OCI-LY7 (cell line): ENCODE measurements around the gene TOX3. TPM values are rescaled to one million over a fixed set of nuclear protein-coding genes. Genes with fewer than 3 reads are reported as not detected.

Experiments used
- BruUV-seq: library from RNA; stranded (reverse); fragments of 400-500 nt; replicated peaks from 2 replicates; lab custom pipeline; 2021; lab: Mats Ljungman, UMichigan
- CTCF ChIA-PET: fragments of 300-600 bp; sonication (Branson Sonifier 250); formaldehyde crosslinking; loops from one replicate; lab custom pipeline; 2022; ENCODE audit warnings: antibody characterized with exemption; ENCODE audit not compliant: unreplicated experiment; lab: Charles Lee
- POLR2A ChIA-PET: fragments of 300-600 bp; sonication (Branson Sonifier 250); formaldehyde crosslinking; loops from one replicate; lab custom pipeline; 2022; ENCODE audit warnings: antibody characterized with exemption; lab: Charles Lee
- DNase-seq: peaks from one replicate; pipeline ENCODE4 v3.0.0-alpha.2; 2015; ENCODE audit warnings: low spot score
- H2AFZ ChIP-seq: fragments of 200-600 bp; sonication (generic), shearing (Covaris generic); 2 replicates; pipeline ENCODE4 v1.6.1; 2014; ENCODE audit warnings: mild to moderate bottlenecking, antibody characterized with exemption, low read length, moderate library complexity
- H3K27ac ChIP-seq: fragments of 200-600 bp; sonication (generic); 2 replicates; pipeline ENCODE4 v1.5.1; 2014; ENCODE audit warnings: mixed run types, low read depth, mild to moderate bottlenecking, moderate library complexity, low read length, inconsistent platforms; ENCODE audit not compliant: poor library complexity, severe bottlenecking
- H3K36me3 ChIP-seq: fragments of 200-600 bp; sonication (generic); 2 replicates; pipeline ENCODE4 v1.6.1; 2014; ENCODE audit warnings: mild to moderate bottlenecking, antibody characterized with exemption, low read length, moderate library complexity, mixed read lengths; ENCODE audit not compliant: insufficient read depth
- H3K4me1 ChIP-seq: fragments of 200-600 bp; sonication (generic); 2 replicates; pipeline ENCODE4 v1.5.1; 2014; ENCODE audit warnings: mild to moderate bottlenecking, low read length; ENCODE audit not compliant: insufficient read depth, poor library complexity, severe bottlenecking
- H3K4me2 ChIP-seq: fragments of 200-600 bp; sonication (generic); 2 replicates; pipeline ENCODE4 v1.6.1; 2014; ENCODE audit warnings: mild to moderate bottlenecking, low read length
- H3K4me3 ChIP-seq: fragments of 200-600 bp; sonication (generic); 2 replicates; pipeline ENCODE4 v1.5.1; 2014; ENCODE audit warnings: mild to moderate bottlenecking, low read depth, low read length; ENCODE audit not compliant: poor library complexity, severe bottlenecking
- H3K79me2 ChIP-seq: fragments of 200-600 bp; sonication (generic); 2 replicates; pipeline ENCODE4 v1.6.1; 2016; ENCODE audit warnings: low read depth, mild to moderate bottlenecking, low read length, moderate library complexity, mixed read lengths; ENCODE audit not compliant: insufficient read depth
- H3K9me2 ChIP-seq: fragments of 200-600 bp; sonication (generic); 2 replicates; pipeline ENCODE4 v1.6.1; 2016; ENCODE audit warnings: mild to moderate bottlenecking, low read length, mixed read lengths; ENCODE audit not compliant: insufficient read depth
- H3K9me3 ChIP-seq: fragments of 200-600 bp; sonication (generic); 2 replicates; pipeline ENCODE4 v1.6.1; 2014; ENCODE audit warnings: mild to moderate bottlenecking, mixed run types, low read length, mixed read lengths
- H4K20me1 ChIP-seq: fragments of 200-600 bp; sonication (generic); 2 replicates; pipeline ENCODE4 v1.6.1; 2014; ENCODE audit warnings: mild to moderate bottlenecking, antibody characterized with exemption, low read length, moderate library complexity, mixed read lengths; ENCODE audit not compliant: insufficient read depth
- EZH2phosphoT487 ChIP-seq: fragments of 200-600 bp; sonication (generic); IDR thresholded peaks from 2 replicates; pipeline ENCODE4 v1.6.1; 2018; ENCODE audit warnings: low read depth, borderline replicate concordance, mild to moderate bottlenecking, mixed run types, antibody characterized with exemption, low read length, moderate library complexity, mixed read lengths
- intact Hi-C: fragments of 100-400 bp; cut with micrococcal nuclease; formaldehyde crosslinking; loops from one replicate; pipeline ENCODE4 v1.10.0; 2022; ENCODE audit not compliant: unreplicated experiment
- total RNA-seq, 2 experiments: library from RNA; depleted of rRNA in 1 of 2; stranded (reverse); fragments of >200 nt in 1 of 2; shearing (Covaris generic) in 1 of 2; gene quantifications; 2 replicates each; pipeline ENCODE4 v1.2.3, GENCODE V29; 2014 to 2022
- TF ChIP-seq, protein P1 (sequence below): fragments of 200-600 bp; sonication (generic); conservative IDR thresholded peaks from 2 replicates; pipeline ENCODE4 v1.5.1; 2014; ENCODE audit warnings: mild to moderate bottlenecking, antibody characterized with exemption, low read length, moderate library complexity, mixed read lengths

The TOX3 gene
- total RNA-seq, 2 experiments from 2014 or later, result not detected

DNA sequence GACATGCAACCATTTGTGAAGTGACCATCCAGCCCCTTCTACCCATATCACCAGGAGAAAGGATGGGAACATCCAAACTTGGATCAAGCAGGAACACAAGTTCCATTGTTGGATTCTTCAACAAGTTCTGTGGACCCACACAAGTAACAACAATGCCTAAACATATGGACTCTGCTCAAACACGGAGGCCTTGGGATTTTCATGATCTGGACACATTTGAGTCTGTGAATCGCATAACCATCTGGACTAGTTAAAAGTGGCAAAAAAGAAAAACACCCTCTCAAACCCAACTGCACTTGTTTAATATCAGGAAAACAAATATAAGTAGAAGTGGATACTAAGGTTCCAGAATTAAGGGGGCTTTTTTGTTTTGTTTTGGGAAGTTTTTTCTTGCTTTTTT is 70.8 kb downstream of the TOX3 start:
- no peaks in the 10 kb centered on the region for H4K20me1 ChIP-seq
- no TSS peak for BruUV-seq
- no peak overlapping the region for H3K4me2 ChIP-seq
- no peaks in the 10 kb centered on the region for H3K4me1 ChIP-seq
- no peaks in the 10 kb centered on the region for H3K79me2 ChIP-seq
- no peak overlapping the region for H2AFZ ChIP-seq
- H3K9me3 ChIP-seq, result no peaks in the 10 kb centered on the region
- ChIA-PET POLR2A (no interaction called here), CTCF (no interaction called here)
- no peak overlapping the region for H3K27ac ChIP-seq
- TF ChIP-seq EZH2phosphoT487, result no peak
- TF ChIP-seq, protein P1, sequence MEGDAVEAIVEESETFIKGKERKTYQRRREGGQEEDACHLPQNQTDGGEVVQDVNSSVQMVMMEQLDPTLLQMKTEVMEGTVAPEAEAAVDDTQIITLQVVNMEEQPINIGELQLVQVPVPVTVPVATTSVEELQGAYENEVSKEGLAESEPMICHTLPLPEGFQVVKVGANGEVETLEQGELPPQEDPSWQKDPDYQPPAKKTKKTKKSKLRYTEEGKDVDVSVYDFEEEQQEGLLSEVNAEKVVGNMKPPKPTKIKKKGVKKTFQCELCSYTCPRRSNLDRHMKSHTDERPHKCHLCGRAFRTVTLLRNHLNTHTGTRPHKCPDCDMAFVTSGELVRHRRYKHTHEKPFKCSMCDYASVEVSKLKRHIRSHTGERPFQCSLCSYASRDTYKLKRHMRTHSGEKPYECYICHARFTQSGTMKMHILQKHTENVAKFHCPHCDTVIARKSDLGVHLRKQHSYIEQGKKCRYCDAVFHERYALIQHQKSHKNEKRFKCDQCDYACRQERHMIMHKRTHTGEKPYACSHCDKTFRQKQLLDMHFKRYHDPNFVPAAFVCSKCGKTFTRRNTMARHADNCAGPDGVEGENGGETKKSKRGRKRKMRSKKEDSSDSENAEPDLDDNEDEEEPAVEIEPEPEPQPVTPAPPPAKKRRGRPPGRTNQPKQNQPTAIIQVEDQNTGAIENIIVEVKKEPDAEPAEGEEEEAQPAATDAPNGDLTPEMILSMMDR, result no peak
- no peaks in the 10 kb centered on the region for H3K36me3 ChIP-seq
- H3K4me3 ChIP-seq, result no peak overlapping the region
- H3K9me2 ChIP-seq, result no peaks in the 10 kb centered on the region; the same call in 1 of the 2 replicates
- no peak for DNase-seq
- intact Hi-C loops, result no loop called here

GRCh38 chr16:52474679-52475078 is 72.3 kb downstream of the TOX3 start:
- no peaks in the 10 kb centered on the region for H4K20me1 ChIP-seq
- no peak overlapping the region for H3K4me3 ChIP-seq
- TF ChIP-seq, protein P1, result no peak
- no peak for TF ChIP-seq EZH2phosphoT487
- no peaks in the 10 kb centered on the region for H3K36me3 ChIP-seq
- intact Hi-C loops, result no loop called here
- H3K27ac ChIP-seq, result no peak overlapping the region
- H3K9me3 ChIP-seq, result no peaks in the 10 kb centered on the region
- no peak overlapping the region for H3K4me2 ChIP-seq
- H3K4me1 ChIP-seq, result no peaks in the 10 kb centered on the region
- no peaks in the 10 kb centered on the region for H3K79me2 ChIP-seq
- H2AFZ ChIP-seq, result no peak overlapping the region
- POLR2A ChIA-PET, result no interaction called here
- CTCF ChIA-PET, result no interaction called here
- no peak for DNase-seq
- BruUV-seq, result no TSS peak
- H3K9me2 ChIP-seq, result no peaks in the 10 kb centered on the region; the same call in 1 of the 2 replicates

- CTCF ChIA-PET, result no interaction called here
- no TSS peak for BruUV-seq
- TF ChIP-seq, protein P1, result no peak
- no peak for TF ChIP-seq EZH2phosphoT487
Measured at GRCh38 chr16:52473096-52473495, 73.8 kb downstream of the TOX3 start.

More at GRCh38 chr16:52473096-52473495, 73.8 kb downstream of the TOX3 start:
- H3K4me2 ChIP-seq, result no peak overlapping the region
- DNase-seq, result no peak
- no peaks in the 10 kb centered on the region for H3K36me3 ChIP-seq
- no peak overlapping the region for H2AFZ ChIP-seq
- no peak overlapping the region for H3K27ac ChIP-seq
- no peaks in the 10 kb centered on the region for H3K79me2 ChIP-seq
- H3K9me3 ChIP-seq, result no peaks in the 10 kb centered on the region
- H3K4me3 ChIP-seq, result no peak overlapping the region
- no peaks in the 10 kb centered on the region; the same call in 1 of the 2 replicates for H3K9me2 ChIP-seq
- H4K20me1 ChIP-seq, result no peaks in the 10 kb centered on the region
- POLR2A ChIA-PET, result interaction anchor here (0.6 kb wide), 1 partner anchor 103 kb away, joined by 3 read pairs; no protein-coding TSS in a partner anchor
- no peaks in the 10 kb centered on the region for H3K4me1 ChIP-seq
- intact Hi-C loops, result no loop called here
